Peyer's patch (tissue), 4 donors: ENCODE results near the gene RBM15. TPM values are rescaled to one million over a fixed set of nuclear protein-coding genes. Genes with fewer than 3 reads are reported as not detected.

Experiments
- DNase-seq, 3 donors: peaks; one replicate each; pipeline ENCODE4 v3.0.0-alpha.2; 2017 to 2019
- H3K27ac ChIP-seq, 4 donors: fragments of 200-600 bp; sonication (generic); one replicate each; pipeline ENCODE4 v1.5.1; 2016 to 2019
- H3K27me3 ChIP-seq, 2 donors: fragments of 200-600 bp; sonication (generic); one replicate each; pipeline ENCODE4 v1.5.1; 2019
- H3K36me3 ChIP-seq, 3 donors: fragments of 200-600 bp; sonication (generic); one replicate each; pipeline ENCODE4 v1.5.1; 2016 to 2019
- H3K4me1 ChIP-seq, 4 donors: fragments of 200-600 bp; sonication (generic); one replicate each; pipeline ENCODE4 v1.5.1; 2016 to 2019
- H3K4me3 ChIP-seq, 4 donors: fragments of 200-600 bp; sonication (generic); 1 replicate in 3 of 4; 2 replicates in 1 of 4; pipeline ENCODE4 v1.5.1; 2016 to 2019; ENCODE audit warnings: mild to moderate bottlenecking in 1 of 4
- H3K9me3 ChIP-seq, 4 donors: fragments of 200-600 bp; sonication (generic); one replicate each; pipeline ENCODE4 v1.5.1; 2016 to 2019; ENCODE audit warnings: mild to moderate bottlenecking in 1 of 4
- POLR2A ChIP-seq, 2 donors: fragments of 450-650 bp; IDR thresholded peaks; one replicate each; pipeline ENCODE4 v1.5.1; 2017; ENCODE audit warnings: antibody characterized with exemption in 2 of 2, mild to moderate bottlenecking in 2 of 2, moderate library complexity in 2 of 2
- total RNA-seq, 4 donors: library from RNA; depleted of rRNA; stranded (reverse); fragments of >200 nt; gene quantifications; one replicate each; pipeline ENCODE4 v1.1.0, GENCODE V29; 2016
- TF ChIP-seq, protein P1 (sequence below), 6 experiments: fragments of 450-650 bp in 4 of 6; fragments of 200-600 bp in 2 of 6; sonication (generic) in 1 of 6; IDR thresholded peaks; one replicate each; pipeline ENCODE4 v1.5.1; 2017 to 2019; ENCODE audit warnings: antibody characterized with exemption in 6 of 6, mild to moderate bottlenecking in 3 of 6, moderate library complexity in 1 of 6

Gene RBM15
- total RNA-seq, 4 donors from 2014 or later = 49.2 to 97.6 (median 80.9) TPM

DNA sequence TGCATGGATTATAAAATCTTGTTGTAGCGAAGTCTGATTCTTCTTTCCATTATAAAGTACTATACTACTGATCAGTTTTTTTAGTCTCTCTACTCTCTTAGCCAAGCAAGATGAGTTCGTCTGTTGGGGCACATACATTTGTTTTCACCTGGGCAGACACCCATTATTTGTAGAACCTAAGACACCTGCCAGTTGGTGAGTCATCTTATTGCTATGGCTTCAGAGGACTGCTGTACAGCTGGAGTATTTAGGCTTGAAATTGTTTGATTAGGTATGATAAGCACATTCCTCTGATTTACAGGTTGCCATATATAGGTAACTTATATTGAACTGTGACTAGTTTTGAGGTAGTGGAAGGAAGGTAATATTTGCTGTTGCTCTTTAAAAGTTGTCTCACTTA lies 17.2 kb downstream of the RBM15 start:
- peaks cover 0 to 6% (median 0%) of the 10 kb centered on the region in 4 donors for H3K4me1 ChIP-seq
- H3K27ac ChIP-seq = no peak overlapping the region
- DNase-seq = no peak
- no peaks in the 10 kb centered on the region for H3K27me3 ChIP-seq
- no peak for TF ChIP-seq POLR2A (IDR thresholded peaks at IDR 0.05)
- TF ChIP-seq, protein P1, sequence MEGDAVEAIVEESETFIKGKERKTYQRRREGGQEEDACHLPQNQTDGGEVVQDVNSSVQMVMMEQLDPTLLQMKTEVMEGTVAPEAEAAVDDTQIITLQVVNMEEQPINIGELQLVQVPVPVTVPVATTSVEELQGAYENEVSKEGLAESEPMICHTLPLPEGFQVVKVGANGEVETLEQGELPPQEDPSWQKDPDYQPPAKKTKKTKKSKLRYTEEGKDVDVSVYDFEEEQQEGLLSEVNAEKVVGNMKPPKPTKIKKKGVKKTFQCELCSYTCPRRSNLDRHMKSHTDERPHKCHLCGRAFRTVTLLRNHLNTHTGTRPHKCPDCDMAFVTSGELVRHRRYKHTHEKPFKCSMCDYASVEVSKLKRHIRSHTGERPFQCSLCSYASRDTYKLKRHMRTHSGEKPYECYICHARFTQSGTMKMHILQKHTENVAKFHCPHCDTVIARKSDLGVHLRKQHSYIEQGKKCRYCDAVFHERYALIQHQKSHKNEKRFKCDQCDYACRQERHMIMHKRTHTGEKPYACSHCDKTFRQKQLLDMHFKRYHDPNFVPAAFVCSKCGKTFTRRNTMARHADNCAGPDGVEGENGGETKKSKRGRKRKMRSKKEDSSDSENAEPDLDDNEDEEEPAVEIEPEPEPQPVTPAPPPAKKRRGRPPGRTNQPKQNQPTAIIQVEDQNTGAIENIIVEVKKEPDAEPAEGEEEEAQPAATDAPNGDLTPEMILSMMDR (IDR thresholded peaks at IDR 0.05) = no peak
- H3K9me3 ChIP-seq = no peaks in the 10 kb centered on the region
- no peaks in the 10 kb centered on the region for H3K36me3 ChIP-seq
- no peak overlapping the region for H3K4me3 ChIP-seq

DNA sequence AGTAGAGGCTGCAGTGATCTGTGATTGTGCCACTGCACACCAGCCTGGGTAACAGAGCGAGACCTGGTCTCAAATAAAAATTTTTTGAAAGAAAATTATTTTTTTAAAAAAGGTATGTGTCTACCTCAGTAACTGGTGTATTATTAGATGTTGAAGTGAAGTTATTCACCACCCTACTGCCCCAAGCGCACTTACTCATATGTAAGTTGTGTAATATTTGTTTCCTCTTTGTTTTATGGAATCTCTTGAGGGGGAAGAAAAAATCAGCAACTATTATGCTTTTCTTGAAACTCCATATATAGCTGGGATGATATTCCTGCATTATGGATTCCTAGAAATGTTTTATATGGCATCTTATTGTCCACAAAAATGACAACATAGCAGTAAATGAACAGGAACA lies 21.3 kb downstream of the RBM15 start:
- H3K9me3 ChIP-seq = no peaks in the 10 kb centered on the region
- TF ChIP-seq, protein P1 (IDR thresholded peaks at IDR 0.05) = no peak
- TF ChIP-seq POLR2A (IDR thresholded peaks at IDR 0.05) = no peak
- no peak overlapping the region for H3K27ac ChIP-seq
- no peak for DNase-seq
- H3K27me3 ChIP-seq = no peaks in the 10 kb centered on the region
- H3K4me1 ChIP-seq = no peaks in the 10 kb centered on the region
- peaks cover 0 to 22% (median 0%) of the 10 kb centered on the region in 3 donors for H3K36me3 ChIP-seq
- no peak overlapping the region for H3K4me3 ChIP-seq

DNA sequence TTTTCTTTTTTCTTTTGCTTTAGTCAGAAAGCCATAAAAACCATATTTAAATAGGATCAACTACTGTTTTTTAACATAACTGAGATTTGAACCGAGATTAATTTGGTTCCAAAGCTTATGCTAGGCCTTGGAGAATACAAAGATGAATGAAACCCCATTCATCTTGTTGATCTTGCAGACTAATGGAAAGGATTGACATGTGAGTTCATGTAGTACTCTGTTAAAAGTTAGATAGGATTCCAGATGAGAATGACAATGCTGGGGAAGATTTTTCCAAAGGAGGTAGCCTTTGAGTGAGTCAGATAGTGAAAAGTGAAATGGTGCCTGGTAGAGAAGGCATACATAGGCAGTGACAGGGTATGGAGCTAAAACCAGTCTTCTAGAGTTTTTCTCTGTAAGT lies 22.7 kb downstream of the RBM15 start:
- Histone ChIP-seq H3K4me1 (no peaks in the 10 kb centered on the region), H3K27ac (no peak overlapping the region), H3K27me3 (no peaks in the 10 kb centered on the region), H3K36me3 (peaks cover 0 to 35% (median 0%) of the 10 kb centered on the region in 3 donors), H3K4me3 (no peak overlapping the region), H3K9me3 (no peaks in the 10 kb centered on the region)
- TF ChIP-seq, protein P1 (IDR thresholded peaks at IDR 0.05) = no peak
- no peak for TF ChIP-seq POLR2A (IDR thresholded peaks at IDR 0.05)
- no peak for DNase-seq

DNA sequence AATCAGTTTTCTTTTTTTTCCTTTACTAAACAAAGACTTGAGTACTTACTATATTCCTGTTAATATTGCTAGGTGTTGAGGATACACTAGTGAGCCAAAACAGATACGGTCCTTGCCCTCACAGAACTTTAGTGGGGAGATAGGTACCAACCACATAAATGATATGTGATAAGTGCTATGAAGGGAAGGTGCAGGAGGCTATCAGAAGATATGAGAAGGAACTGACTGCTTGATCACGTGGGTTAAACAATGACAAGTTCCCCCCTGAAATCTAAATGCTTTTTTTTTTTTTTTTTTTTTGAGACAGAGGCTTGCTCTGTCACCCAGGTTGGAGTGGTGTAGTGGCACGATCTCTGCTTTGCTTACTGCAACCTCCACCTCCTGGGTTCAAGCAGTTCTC lies 25.0 kb downstream of the RBM15 start:
- no peak for TF ChIP-seq POLR2A (IDR thresholded peaks at IDR 0.05)
- TF ChIP-seq, protein P1 (IDR thresholded peaks at IDR 0.05) = no peak
- no peaks in the 10 kb centered on the region for H3K27me3 ChIP-seq
- H3K4me3 ChIP-seq = no peak overlapping the region
- peaks cover 0 to 47% (median 0%) of the 10 kb centered on the region in 3 donors for H3K36me3 ChIP-seq
- no peaks in the 10 kb centered on the region for H3K9me3 ChIP-seq
- no peak for DNase-seq
- H3K4me1 ChIP-seq = no peaks in the 10 kb centered on the region
- H3K27ac ChIP-seq = no peak overlapping the region

DNA sequence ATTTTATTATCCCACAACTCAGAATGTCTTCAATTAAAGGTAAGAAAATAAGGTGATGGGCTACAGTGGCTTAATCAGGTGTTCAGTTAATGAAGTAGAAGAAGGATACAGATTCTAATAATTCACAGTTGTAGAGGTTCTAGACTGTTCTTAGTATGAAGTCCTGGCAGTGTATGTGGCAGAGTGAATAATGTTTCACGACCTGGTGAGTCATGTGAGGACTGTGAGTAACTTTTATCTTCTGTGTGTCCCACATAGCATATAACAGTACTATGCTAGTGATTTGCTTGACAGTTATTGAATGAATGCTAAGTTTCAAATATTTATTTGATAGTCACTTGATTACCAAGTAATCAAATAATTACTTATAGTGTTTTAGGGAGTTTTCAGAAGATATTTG lies 31.6 kb downstream of the RBM15 start:
- no peaks in the 10 kb centered on the region for H3K27me3 ChIP-seq
- H3K27ac ChIP-seq = no peak overlapping the region
- H3K4me3 ChIP-seq = no peak overlapping the region
- no peaks in the 10 kb centered on the region for H3K9me3 ChIP-seq
- no peak for DNase-seq
- peaks cover 0 to 44% (median 0%) of the 10 kb centered on the region in 3 donors for H3K36me3 ChIP-seq
- TF ChIP-seq, protein P1 (IDR thresholded peaks at IDR 0.05) = no peak
- TF ChIP-seq POLR2A (IDR thresholded peaks at IDR 0.05) = no peak
- no peaks in the 10 kb centered on the region for H3K4me1 ChIP-seq

DNA sequence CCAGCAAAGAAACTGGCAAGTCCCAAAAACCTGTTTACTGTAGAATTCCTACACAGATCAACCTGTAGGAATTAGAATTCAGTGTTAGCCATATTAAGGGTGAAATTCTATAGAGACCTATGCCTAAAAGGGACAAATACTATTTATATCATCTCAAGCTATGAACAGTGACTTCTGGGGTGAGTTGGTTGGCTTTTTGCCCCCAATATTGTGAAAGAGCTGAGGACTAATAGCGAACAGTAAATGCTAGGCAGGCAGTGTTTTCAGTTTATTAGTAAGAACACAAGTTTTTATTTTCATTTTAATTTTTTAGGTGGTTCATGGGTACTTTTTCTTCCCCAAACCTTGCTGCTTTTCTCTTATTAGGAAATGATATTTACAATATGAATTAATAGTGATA lies 36.3 kb downstream of the RBM15 start:
- no peak for DNase-seq
- H3K27ac ChIP-seq = no peak overlapping the region
- H3K4me1 ChIP-seq = no peaks in the 10 kb centered on the region
- H3K9me3 ChIP-seq = no peaks in the 10 kb centered on the region
- no peak overlapping the region for H3K4me3 ChIP-seq
- no peak for TF ChIP-seq POLR2A (IDR thresholded peaks at IDR 0.05)
- TF ChIP-seq, protein P1 (IDR thresholded peaks at IDR 0.05) = no peak
- no peaks in the 10 kb centered on the region for H3K27me3 ChIP-seq
- peaks cover 0 to 53% (median 0%) of the 10 kb centered on the region in 3 donors for H3K36me3 ChIP-seq
